ENCODE results near the gene TM9SF1. TPM values are rescaled to one million over a fixed set of nuclear protein-coding genes. Genes with fewer than 3 reads are reported as not detected.

TM9SF1 gene
- total RNA-seq, 1 donor from 2014 or later: 37.3 TPM

GRCh38 chr14:24235804-24236688 lies 40.8 kb upstream of the TM9SF1 start:
- H3K4me3 ChIP-seq: no peak overlapping the region
- TF ChIP-seq POLR2A (IDR thresholded peaks at IDR 0.05) (no peak), CTCF (IDR thresholded peaks at IDR 0.05) (no peak)
- intact Hi-C loops (cut with DNase I): no loop called here
- no peak for DNase-seq (ENCODE audit: extremely low spot score in 2 of 2)
- no peaks in the 10 kb centered on the region for H3K27me3 ChIP-seq
- no peaks in the 10 kb centered on the region for H3K9me3 ChIP-seq
- H3K36me3 ChIP-seq: peaks cover 0 to 52% of the 10 kb centered on the region in 2 donors
- no peak overlapping the region for H3K27ac ChIP-seq
- H3K4me1 ChIP-seq: peaks cover 56% of the 10 kb centered on the region

GRCh38 chr14:24234095-24235005 lies 39.1 kb upstream of the TM9SF1 start:
- Histone ChIP-seq H3K9me3 (no peaks in the 10 kb centered on the region), H3K27ac (no peak overlapping the region), H3K36me3 (peaks cover 0 to 35% of the 10 kb centered on the region in 2 donors), H3K4me1 (peaks cover 46% of the 10 kb centered on the region), H3K27me3 (no peaks in the 10 kb centered on the region), H3K4me3 (no peak overlapping the region)
- intact Hi-C loops (cut with DNase I): no loop called here
- no peak for DNase-seq (ENCODE audit: extremely low spot score in 2 of 2)
- TF ChIP-seq POLR2AphosphoS5 (IDR thresholded peaks at IDR 0.05; ENCODE audit: insufficient read depth in 1 of 2, low read depth in 1 of 2) (no peak), POLR2A (IDR thresholded peaks at IDR 0.05) (no peak), CTCF (IDR thresholded peaks at IDR 0.05) (no peak)

GRCh38 chr14:24233538-24233866 lies 38.3 kb upstream of the TM9SF1 start:
- Histone ChIP-seq H3K9me3 (no peaks in the 10 kb centered on the region), H3K27me3 (no peaks in the 10 kb centered on the region), H3K36me3 (peaks cover 0 to 27% of the 10 kb centered on the region in 2 donors), H3K27ac (peak overlapping the region; percentile 82), H3K4me1 (peaks cover 38% of the 10 kb centered on the region), H3K4me3 (peak overlapping the region; percentile 68 to 76)
- no peak for DNase-seq (ENCODE audit: extremely low spot score in 2 of 2)
- intact Hi-C loops (cut with DNase I): no loop called here
- no peak for TF ChIP-seq CTCF (IDR thresholded peaks at IDR 0.05)
- no peak for TF ChIP-seq POLR2AphosphoS5 (IDR thresholded peaks at IDR 0.05; ENCODE audit: insufficient read depth in 1 of 2, low read depth in 1 of 2)
- no peak for TF ChIP-seq POLR2A (IDR thresholded peaks at IDR 0.05)

- Histone ChIP-seq H3K4me1 (peaks cover 34% of the 10 kb centered on the region), H3K27me3 (no peaks in the 10 kb centered on the region), H3K4me3 (peak within 1 kb of the TSS; percentile 68 to 76), H3K9me3 (no peaks in the 10 kb centered on the region), H3K36me3 (peaks cover 0 to 24% of the 10 kb centered on the region in 2 donors), H3K27ac (peak within 1 kb of the TSS; percentile 82)
- TF ChIP-seq POLR2AphosphoS5 (IDR thresholded peaks at IDR 0.05; ENCODE audit: insufficient read depth in 1 of 2, low read depth in 1 of 2): peak; percentile 6 to 87
- no peak for TF ChIP-seq POLR2A (IDR thresholded peaks at IDR 0.05)
- no peak for DNase-seq (ENCODE audit: extremely low spot score in 2 of 2)
- intact Hi-C loops (cut with DNase I): no loop called here
Measured at GRCh38 chr14:24232645-24233537, 37.6 kb upstream of the TM9SF1 start, which contains the start of gene GMPR2. GMPR2 (plus strand) TSS chr14:24232929; CDS start chr14:24233254, 325 bp downstream.
